NCI-H774 (cell line): Measurements from ENCODE around the gene A3GALT2.
A peak's percentile ranks its signal among the peaks of the same experiment; 100 is the strongest.

ENCODE experiments used
- DNase-seq: peaks from one replicate; lab custom pipeline; 2025; lab: John Stamatoyannopoulos, UW

A3GALT2 gene

GRCh38 chr1:33320619-33321165 is at the start of gene A3GALT2:
A3GALT2 (minus strand) TSS chr1:33321098; CDS start chr1:33321098, 0 bp downstream.
- no peak for DNase-seq

GRCh38 chr1:33370301-33370700 is 49.4 kb upstream of the A3GALT2 start:
- DNase-seq: no peak

- DNase-seq: no peak
These were observed 48.9 kb upstream of the A3GALT2 start for GRCh38 chr1:33369764-33370163.

DNA sequence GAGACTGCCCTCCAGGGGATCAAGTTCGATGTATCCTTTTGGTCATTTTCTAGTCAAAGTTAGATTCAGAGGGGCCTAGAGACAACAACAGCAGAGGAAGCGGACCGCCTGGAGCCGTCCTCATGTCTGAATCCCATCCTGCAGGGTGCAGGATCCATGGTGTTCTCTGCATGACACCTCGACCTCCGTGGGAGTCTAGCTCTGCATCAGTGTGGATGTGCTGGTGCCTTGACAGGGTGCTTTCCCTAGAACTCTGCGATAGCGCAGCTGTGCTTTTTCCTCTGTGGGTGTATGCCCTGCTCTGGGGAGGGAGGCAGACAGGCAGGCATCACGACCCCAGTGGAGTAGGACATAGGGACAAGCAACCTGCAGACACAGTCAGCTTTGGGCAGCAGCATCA is 48.2 kb upstream of the A3GALT2 start:
- DNase-seq: no peak

- DNase-seq: no peak
These were observed 47.5 kb upstream of the A3GALT2 start for GRCh38 chr1:33368431-33368830.

GRCh38 chr1:33367485-33368405 is 46.8 kb upstream of the A3GALT2 start:
- DNase-seq: peak; percentile 81

GRCh38 chr1:33366762-33367484 is 46.0 kb upstream of the A3GALT2 start:
- DNase-seq: no peak

GRCh38 chr1:33365560-33365997 is 44.7 kb upstream of the A3GALT2 start:
- DNase-seq: no peak

DNA sequence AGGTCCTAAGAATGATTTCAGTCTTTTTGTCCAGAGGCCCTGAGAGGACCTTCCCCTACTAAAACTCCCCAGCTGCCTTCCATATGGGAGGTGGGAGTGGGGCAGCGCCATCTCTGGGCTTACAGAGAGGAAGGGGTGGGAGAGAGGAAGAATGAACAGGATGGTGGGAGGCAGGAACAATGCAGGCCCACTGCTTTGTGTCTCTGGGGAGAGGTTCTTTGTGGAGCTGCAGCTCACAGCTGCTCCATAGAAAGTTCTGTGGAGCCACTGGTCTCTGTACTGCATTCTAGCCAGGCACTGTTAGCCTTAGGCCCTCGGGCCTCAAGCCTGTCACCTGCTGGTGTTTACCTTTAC is 43.6 kb upstream of the A3GALT2 start:
- peak; percentile 82 for DNase-seq

DNA sequence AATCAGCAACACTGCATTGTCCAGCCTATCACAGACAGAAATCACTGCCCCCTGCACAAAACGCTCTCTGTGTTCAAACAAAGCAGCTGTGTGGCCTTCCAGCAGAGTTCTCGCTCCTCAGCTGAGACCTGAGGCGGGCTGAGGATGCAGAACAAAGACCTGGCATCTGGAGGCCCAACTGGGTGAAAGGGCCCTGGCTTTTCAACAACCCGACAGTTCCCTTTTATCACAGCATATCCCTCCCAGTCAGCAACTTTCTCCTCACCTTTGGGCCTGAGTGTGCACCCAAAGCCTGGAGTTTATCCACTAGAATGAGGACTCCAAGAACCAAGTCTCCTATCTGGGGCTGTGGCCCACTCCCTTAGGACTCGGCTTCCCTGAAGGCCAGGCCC is 42.6 kb upstream of the A3GALT2 start:
- DNase-seq: no peak

- DNase-seq: no peak
These were observed 42.1 kb upstream of the A3GALT2 start for GRCh38 chr1:33363021-33363420.

DNA sequence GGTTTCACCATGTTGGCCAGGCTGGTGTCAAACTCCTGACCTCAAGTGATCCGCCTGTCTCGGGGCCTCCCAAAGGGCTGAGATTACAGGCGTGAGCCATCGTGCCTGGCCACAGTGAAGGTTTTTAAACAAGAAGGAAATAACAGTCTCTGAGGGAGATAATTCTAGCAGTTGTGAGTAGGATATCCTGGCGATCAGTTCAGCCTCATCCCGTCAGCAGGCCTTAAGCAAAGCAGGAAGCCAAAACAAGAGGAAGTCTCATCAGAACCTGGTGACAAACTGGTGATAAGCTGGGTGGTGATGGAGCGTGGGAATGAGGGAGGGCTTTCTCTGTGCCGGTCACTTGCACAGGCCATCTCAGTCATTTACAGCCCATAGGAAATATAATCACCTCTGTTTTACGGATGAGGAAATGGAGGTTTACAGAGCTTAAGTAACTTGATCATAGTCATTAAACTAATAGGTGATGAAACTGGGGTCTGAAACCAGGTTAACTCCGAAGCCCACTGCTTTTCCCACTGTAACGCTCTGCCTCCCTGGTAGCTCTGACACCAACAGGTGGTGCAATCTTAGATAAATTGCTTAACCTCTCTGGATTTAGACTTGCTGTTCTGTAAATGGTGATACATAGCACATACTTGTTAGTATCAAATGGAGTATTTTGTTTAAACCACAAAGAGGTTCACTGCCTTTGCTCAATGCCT is 40.8 kb upstream of the A3GALT2 start:
- no peak for DNase-seq

- DNase-seq: no peak
These were observed 39.5 kb upstream of the A3GALT2 start for GRCh38 chr1:33360367-33360766.

DNA sequence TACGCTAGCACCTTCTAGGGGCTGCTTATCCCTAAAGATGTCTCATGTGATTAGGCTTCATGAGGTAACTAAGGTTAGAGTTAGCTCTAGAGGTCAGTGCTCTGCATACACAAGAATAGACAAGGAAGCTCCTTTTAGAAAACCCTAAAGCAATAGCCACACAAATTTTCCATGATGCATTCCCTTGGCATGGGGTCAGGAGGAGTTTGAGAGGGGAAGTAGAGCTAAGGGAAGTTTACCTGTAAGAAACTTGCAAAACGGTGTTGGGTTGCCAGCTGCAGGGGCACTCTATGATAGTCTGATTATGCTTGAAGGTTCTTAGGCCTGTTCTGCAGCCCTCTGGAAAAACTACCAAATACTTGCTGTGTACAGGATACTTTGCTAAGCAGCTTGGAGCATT is 39.0 kb upstream of the A3GALT2 start:
- no peak for DNase-seq

DNA sequence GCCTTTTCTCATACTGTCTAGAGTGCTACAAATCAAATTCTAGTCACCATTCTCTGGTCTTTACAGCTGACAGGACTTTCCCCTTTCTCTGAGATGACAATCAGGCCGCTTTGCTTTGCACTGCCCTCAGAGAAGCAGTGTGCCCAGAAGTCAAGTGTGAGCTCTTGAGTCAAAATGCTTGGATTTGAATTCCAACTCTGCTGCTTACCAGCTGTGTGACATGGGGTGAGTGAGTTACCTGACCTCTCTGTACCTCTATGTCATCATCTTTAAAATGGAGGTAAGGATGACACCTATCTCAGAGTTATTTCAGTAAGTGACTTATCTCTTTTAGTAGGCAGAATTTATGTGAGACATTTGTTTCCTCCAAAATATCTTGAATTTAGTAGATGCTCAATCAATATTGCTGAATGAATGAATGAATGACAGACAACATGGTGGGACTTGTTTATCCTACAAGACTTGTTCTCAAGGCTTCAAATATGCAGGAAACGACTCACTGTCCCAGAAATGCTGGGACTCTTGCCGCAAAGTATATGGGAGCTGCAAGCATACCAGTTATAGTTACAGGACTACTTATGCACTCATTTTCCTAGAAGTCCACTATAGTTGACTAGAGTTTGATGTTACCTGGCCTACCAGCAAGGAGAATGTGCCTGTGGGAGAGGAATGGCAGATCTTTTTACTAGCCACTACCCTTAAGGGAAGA is 38.1 kb upstream of the A3GALT2 start:
- DNase-seq: no peak

- no peak for DNase-seq
These were observed 37.4 kb upstream of the A3GALT2 start for GRCh38 chr1:33358114-33358794.

DNA sequence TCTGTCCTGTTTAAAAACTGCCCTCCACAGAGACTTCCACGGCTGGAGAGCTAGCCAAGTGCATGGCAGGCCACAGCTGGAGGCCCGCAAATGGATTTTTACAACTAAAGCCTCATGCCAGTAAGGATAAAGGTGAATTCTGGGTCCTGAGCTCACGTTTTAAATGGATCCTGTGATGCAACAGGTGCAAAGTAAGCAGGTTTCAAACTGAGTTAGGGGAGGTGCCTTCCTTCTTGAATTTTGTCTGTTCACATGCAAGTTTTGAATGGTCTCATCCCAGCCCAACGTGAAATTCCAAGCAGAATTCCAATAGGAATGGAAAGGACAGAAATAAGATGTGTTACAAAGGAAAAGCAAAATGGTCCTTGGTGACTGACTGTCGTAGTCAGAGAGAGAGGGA is 36.2 kb upstream of the A3GALT2 start:
- no peak for DNase-seq

- no peak for DNase-seq
These were observed 33.9 kb upstream of the A3GALT2 start for GRCh38 chr1:33354707-33355316.

DNA sequence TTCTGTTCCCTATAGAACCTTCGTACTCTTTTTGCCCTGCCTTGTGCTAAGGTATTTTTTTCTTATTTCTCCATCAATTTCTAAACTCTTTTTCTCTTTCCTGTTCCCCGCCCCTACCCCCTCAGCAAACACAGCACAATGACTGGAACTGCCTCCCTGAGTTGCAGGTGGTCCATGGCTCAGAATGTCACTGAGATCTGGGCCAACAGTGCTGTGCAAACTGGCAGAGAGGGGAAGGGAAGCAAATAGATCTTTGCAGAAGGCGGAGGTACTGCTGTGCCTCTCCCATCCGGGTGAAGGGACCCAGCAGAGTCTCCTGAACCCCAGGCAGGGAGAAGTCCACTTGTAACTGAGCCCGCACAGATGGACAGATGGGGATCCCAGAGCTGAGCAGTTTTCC is 32.6 kb upstream of the A3GALT2 start:
- DNase-seq: no peak

- DNase-seq: no peak
These were observed 30.4 kb upstream of the A3GALT2 start for GRCh38 chr1:33351281-33351660.
